GM21390 (cell line): ENCODE measurements around the gene MCAT.
"Not testable (repeated sequence)": the region's sequence is repeated elsewhere in the genome, so short reads cannot be mapped to it uniquely, and the experiment has no call there.

ENCODE experiments used
- ATAC-seq: cut with Tn5 transposase; IDR thresholded peaks from one replicate; pipeline ENCODE4 v1.9.1; 2021; ENCODE audit not compliant: unreplicated experiment

MCAT gene

GRCh38 chr22:43127166-43127908 is 15.9 kb downstream of the MCAT start:
- no peak for ATAC-seq

- no peak for ATAC-seq
Observed at GRCh38 chr22:43126501-43127165, 16.6 kb downstream of the MCAT start.

- peak; percentile 71 for ATAC-seq
Observed at GRCh38 chr22:43118953-43119458, 24.2 kb downstream of the MCAT start.

- no peak for ATAC-seq
Observed at GRCh38 chr22:43118024-43118849, 25.0 kb downstream of the MCAT start.

- ATAC-seq, result no peak
Observed at GRCh38 chr22:43116932-43117331, 26.3 kb downstream of the MCAT start.

- no peak for ATAC-seq
Observed at GRCh38 chr22:43114958-43115357, 28.2 kb downstream of the MCAT start.

GRCh38 chr22:43113526-43114251 is 29.5 kb downstream of the MCAT start:
- ATAC-seq, result no peak

GRCh38 chr22:43110927-43111623 is 32.1 kb downstream of the MCAT start:
- peak; percentile 53 for ATAC-seq

- ATAC-seq, result peak; percentile 41
Observed at GRCh38 chr22:43110444-43110926, 32.7 kb downstream of the MCAT start, which contains the start of gene BIK. TSS of gene BIK (plus strand) at chr22:43110750. CDS start at chr22:43124023, 13,273 bp downstream.

GRCh38 chr22:43109921-43110443 is 33.2 kb downstream of the MCAT start:
- no peak for ATAC-seq

GRCh38 chr22:43109511-43109910 is 33.7 kb downstream of the MCAT start:
- no peak for ATAC-seq

GRCh38 chr22:43106302-43106701 is 36.9 kb downstream of the MCAT start:
- ATAC-seq, result no peak

- ATAC-seq, result not testable (repeated sequence)
Observed at GRCh38 chr22:43104950-43105349, 38.2 kb downstream of the MCAT start.

GRCh38 chr22:43104056-43104625 is 39.1 kb downstream of the MCAT start:
- ATAC-seq, result not testable (repeated sequence)

- ATAC-seq, result no peak
Observed at GRCh38 chr22:43101306-43101705, 41.9 kb downstream of the MCAT start.

GRCh38 chr22:43100225-43100624 is 43.0 kb downstream of the MCAT start:
- no peak for ATAC-seq

- no peak for ATAC-seq
Observed at GRCh38 chr22:43099095-43099494, 44.1 kb downstream of the MCAT start.

- ATAC-seq, result no peak
Observed at GRCh38 chr22:43098356-43098755, 44.8 kb downstream of the MCAT start.

GRCh38 chr22:43096420-43096819 is 46.8 kb downstream of the MCAT start:
- no peak for ATAC-seq
